ENCODE results near the gene ZDHHC14. TPM values are rescaled to one million over a fixed set of nuclear protein-coding genes. Genes with fewer than 3 reads are reported as not detected.

The ZDHHC14 gene
- total RNA-seq, 1 experiment from 2014 or later, result 1.7 TPM

- Histone ChIP-seq H3K9ac (ENCODE audit: extremely low read depth, insufficient read length, low read length) (no peak overlapping the region), H3K4me2 (ENCODE audit: insufficient read depth, insufficient read length, low read length) (no peak overlapping the region), H2BK20ac (ENCODE audit: low read depth, low read length, poor library complexity, severe bottlenecking) (no peak overlapping the region), H2BK5ac (ENCODE audit: insufficient read length, low read length) (no peak overlapping the region), H3K79me1 (ENCODE audit: insufficient read depth, low read depth, low read length, poor library complexity, severe bottlenecking) (no peaks in the 10 kb centered on the region), H3T11ph (ENCODE audit: low read length) (no peak overlapping the region), H4K5ac (ENCODE audit: insufficient read length, low read depth, low read length) (no peak overlapping the region), H3K23ac (ENCODE audit: insufficient read length, low read depth, low read length) (no peak overlapping the region), H3K27ac (ENCODE audit: insufficient read length, low read depth, low read length) (no peak overlapping the region), H4K20me1 (ENCODE audit: control insufficient read depth, insufficient read depth, insufficient read length) (no peaks in the 10 kb centered on the region), H3K56ac (ENCODE audit: insufficient read length, low read depth, low read length) (no peak overlapping the region), H4K8ac (replicated peaks; ENCODE audit: insufficient read length, low read depth, low read length) (no peak overlapping the region), H3K4me1 (ENCODE audit: insufficient read depth, low read length) (peaks cover 5% of the 10 kb centered on the region; the same call in 1 of the 2 replicates), H3K23me2 (ENCODE audit: insufficient read length, low read depth, low read length, poor library complexity, severe bottlenecking) (no peaks in the 10 kb centered on the region), H3K14ac (ENCODE audit: insufficient read depth, low read length) (no peak overlapping the region), H2BK120ac (ENCODE audit: low read depth, low read length, poor library complexity, severe bottlenecking) (no peak overlapping the region), H2BK12ac (ENCODE audit: insufficient read length, low read depth, low read length) (no peak overlapping the region), H3K27me3 (ENCODE audit: insufficient read depth, low read length) (no peaks in the 10 kb centered on the region), H3K4ac (ENCODE audit: low read depth, low read length) (no peak overlapping the region), H2AFZ (ENCODE audit: low read length) (no peak overlapping the region), H2AK5ac (ENCODE audit: insufficient read length, low read length) (no peak overlapping the region), H3K9me3 (ENCODE audit: control insufficient read depth, low read depth, low read length) (no peaks in the 10 kb centered on the region), H2BK15ac (ENCODE audit: low read depth, low read length) (no peak overlapping the region), H3K18ac (ENCODE audit: insufficient read length, low read depth, low read length) (no peak overlapping the region), H3K79me2 (ENCODE audit: insufficient read depth, low read length) (no peaks in the 10 kb centered on the region), H4K91ac (ENCODE audit: insufficient read length, low read depth, low read length) (no peak overlapping the region)
- Mint-ChIP-seq H3K27me3 (ENCODE audit: low read depth) (peaks cover 22% of the 10 kb centered on the region), H3K27ac (no peak overlapping the region), H3K4me3 (no peak overlapping the region), H3K4me1 (peaks cover 25 to 29% of the 10 kb centered on the region in 2 experiments), H3K36me3 (ENCODE audit: insufficient read depth in 1 of 3, low read depth in 3 of 3) (no peaks in the 10 kb centered on the region), H3K9me3 (no peaks in the 10 kb centered on the region)
- TF ChIP-seq CTCF (conservative IDR thresholded peaks at IDR 0.05), result no peak
- no CpG with 5 or more reads among the region's 5 CpGs for WGBS (ENCODE audit: extremely low coverage, insufficient read length, low lambda C conversion rate)
- DNase-seq, result no peak
These were observed 157.2 kb downstream of the ZDHHC14 start for GRCh38 chr6:157538168-157538567.

Data from H9 (cell line).